ENCODE data around the gene SIRT3.

- TF ChIP-seq, protein P1, sequence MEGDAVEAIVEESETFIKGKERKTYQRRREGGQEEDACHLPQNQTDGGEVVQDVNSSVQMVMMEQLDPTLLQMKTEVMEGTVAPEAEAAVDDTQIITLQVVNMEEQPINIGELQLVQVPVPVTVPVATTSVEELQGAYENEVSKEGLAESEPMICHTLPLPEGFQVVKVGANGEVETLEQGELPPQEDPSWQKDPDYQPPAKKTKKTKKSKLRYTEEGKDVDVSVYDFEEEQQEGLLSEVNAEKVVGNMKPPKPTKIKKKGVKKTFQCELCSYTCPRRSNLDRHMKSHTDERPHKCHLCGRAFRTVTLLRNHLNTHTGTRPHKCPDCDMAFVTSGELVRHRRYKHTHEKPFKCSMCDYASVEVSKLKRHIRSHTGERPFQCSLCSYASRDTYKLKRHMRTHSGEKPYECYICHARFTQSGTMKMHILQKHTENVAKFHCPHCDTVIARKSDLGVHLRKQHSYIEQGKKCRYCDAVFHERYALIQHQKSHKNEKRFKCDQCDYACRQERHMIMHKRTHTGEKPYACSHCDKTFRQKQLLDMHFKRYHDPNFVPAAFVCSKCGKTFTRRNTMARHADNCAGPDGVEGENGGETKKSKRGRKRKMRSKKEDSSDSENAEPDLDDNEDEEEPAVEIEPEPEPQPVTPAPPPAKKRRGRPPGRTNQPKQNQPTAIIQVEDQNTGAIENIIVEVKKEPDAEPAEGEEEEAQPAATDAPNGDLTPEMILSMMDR (IDR thresholded peaks at IDR 0.05; ENCODE audit: insufficient read depth, low read length): no peak
- TF ChIP-seq POLR2AphosphoS5 (IDR thresholded peaks at IDR 0.05; ENCODE audit: low read depth) (no peak), GABPA (IDR thresholded peaks at IDR 0.05; ENCODE audit: low read depth) (no peak), REST (IDR thresholded peaks at IDR 0.05; ENCODE audit: insufficient replicate concordance, low read depth) (peak; percentile 89), SPI1 (IDR thresholded peaks at IDR 0.05; ENCODE audit: borderline replicate concordance, low read depth) (no peak)
Measured at GRCh38 chr11:279966-280705, 44.0 kb upstream of the SIRT3 start.

All from HL-60 (cell line).